ENCODE data around the gene TIGD3.
A peak's percentile ranks its signal among the peaks of the same experiment; 100 is the strongest.
"Not testable (repeated sequence)": the region's sequence is repeated elsewhere in the genome, so short reads cannot be mapped to it uniquely, and the experiment has no call there.

TIGD3 gene

GRCh38 chr11:65327021-65327420 is 27.5 kb upstream of the TIGD3 start:
- DNase-seq (ENCODE audit: low spot score) = no peak

DNA sequence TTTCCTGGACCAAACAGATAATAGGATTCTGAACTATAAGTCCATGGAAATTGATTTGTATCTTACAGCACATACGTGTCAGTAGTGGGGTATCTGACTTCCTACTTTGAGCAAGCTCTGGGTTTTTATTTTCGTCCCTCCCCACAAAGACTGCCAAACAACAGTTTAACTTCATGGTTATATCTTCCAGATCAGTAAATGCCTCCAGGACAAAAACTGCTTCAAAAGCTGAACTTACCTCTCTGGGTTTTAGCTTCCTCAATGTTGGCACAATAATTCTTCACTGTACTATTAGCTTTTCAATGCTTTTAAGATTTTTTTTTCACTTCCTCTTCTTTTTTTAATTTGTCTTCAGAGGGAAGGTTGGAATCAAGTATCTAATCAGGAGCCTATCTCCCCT is 25.1 kb upstream of the TIGD3 start:
- DNase-seq (ENCODE audit: low spot score) = no peak

DNA sequence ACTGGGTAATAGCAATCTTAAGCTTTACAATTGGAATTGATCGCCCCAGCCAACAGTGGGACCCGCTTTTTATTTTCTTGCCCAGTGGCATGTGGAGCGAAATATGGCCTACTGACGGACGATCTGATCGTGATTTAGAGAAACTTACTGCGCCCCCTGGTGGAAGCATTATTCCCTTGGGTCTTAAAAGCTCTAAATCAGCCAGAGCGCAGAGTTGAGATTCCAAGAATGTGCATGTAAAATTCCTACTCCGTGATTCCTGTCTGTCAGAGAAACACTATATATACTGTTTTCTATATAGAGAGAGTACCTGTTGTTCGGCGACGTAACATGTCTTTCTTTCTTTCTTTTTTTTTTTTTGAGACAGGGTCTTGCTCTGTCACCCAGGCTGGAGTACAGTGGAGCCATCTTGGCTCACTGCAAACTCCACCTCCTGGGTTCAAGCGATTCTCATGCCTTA is 24.6 kb upstream of the TIGD3 start:
- peak; percentile 85 for DNase-seq (ENCODE audit: low spot score)

GRCh38 chr11:65330544-65330943 is 24.0 kb upstream of the TIGD3 start:
- no peak for DNase-seq (ENCODE audit: low spot score)

GRCh38 chr11:65332591-65332990 is 22.0 kb upstream of the TIGD3 start:
- DNase-seq (ENCODE audit: low spot score) = not testable (repeated sequence)

- no peak for DNase-seq (ENCODE audit: low spot score)
These were observed 19.8 kb upstream of the TIGD3 start for GRCh38 chr11:65334696-65335295.

- DNase-seq (ENCODE audit: low spot score) = no peak
These were observed 15.9 kb upstream of the TIGD3 start for GRCh38 chr11:65338676-65339075.

DNA sequence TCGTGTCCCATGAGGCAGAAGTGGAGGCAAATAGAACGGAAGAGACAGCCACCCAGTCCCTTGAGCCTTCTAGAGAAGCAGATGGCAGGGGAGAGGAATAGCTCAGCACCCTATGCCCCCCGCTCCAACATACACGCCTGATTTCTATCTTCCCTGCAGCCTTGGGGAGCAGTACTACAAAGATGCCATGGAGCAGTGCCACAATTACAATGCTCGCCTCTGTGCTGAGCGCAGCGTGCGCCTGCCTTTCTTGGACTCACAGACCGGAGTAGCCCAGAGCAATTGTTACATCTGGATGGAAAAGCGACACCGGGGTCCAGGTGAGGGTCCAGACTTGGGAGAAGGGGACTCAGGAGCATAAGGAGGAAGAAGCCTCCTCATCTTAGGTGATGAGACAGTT is 14.3 kb upstream of the TIGD3 start:
- DNase-seq (ENCODE audit: low spot score) = no peak

DNA sequence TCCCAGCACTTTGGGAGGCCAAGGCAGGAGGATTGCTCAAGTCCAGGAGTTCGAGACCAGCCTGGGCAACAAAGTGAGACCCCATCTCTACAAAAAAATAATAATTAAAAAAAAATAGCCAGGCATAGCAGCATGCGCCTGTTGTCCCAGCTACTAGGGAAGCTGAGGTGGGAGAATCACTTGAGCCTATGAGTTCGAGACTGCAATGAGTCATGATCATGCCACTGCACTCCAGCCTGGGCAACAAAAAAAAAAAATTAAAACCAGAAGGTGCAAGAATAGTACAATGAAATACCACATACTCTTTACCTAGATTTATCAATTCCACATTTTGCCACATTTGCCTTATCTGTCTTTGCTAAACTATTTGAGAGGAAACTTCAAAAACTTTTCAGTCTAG is 12.7 kb upstream of the TIGD3 start:
- no peak for DNase-seq (ENCODE audit: low spot score)

GRCh38 chr11:65351511-65351910 is 3.0 kb upstream of the TIGD3 start:
- no peak for DNase-seq (ENCODE audit: low spot score)

DNA sequence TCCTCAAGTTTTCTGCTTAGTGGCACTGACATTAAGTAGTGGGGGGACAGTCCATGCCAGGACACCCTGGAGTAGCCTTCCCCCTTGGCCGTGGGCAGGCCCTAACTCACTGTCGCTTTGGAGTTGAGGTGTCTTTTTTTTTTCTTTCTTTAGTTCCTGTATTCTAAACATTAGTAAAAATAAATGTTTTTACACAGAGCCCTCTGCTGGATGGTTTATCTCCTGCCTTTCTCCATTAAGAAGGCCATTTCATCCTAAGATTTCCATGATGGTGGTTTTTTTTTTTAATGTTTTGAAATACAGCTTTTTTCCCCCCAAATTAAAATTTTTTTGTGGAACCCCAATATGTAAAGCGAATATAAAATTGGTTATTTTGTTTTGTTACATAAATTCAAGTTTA is 1.8 kb upstream of the TIGD3 start:
- no peak for DNase-seq (ENCODE audit: low spot score)

DNA sequence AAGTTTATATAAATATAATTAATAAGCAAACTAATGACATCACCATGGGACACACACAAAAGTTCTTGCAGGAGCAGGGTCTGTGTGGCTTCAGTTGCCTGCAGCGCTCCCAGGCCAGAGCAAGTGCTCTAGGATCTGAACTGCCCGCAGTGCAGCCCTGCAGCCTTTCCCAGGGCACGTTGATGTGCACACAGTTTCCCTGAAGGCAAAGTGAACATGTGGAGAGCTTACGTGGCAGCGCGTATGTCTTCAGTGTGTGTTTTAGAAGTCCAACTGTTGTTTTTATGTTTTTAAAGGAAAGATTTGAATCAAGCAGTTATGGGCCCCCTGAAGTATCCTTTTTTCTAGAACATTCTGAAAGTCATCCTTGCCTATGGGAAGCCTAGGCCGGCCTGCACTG is 1.2 kb upstream of the TIGD3 start:
- DNase-seq (ENCODE audit: low spot score) = no peak

- DNase-seq (ENCODE audit: low spot score) = no peak
These were observed 669 bp upstream of the TIGD3 start for GRCh38 chr11:65353900-65354264.

DNA sequence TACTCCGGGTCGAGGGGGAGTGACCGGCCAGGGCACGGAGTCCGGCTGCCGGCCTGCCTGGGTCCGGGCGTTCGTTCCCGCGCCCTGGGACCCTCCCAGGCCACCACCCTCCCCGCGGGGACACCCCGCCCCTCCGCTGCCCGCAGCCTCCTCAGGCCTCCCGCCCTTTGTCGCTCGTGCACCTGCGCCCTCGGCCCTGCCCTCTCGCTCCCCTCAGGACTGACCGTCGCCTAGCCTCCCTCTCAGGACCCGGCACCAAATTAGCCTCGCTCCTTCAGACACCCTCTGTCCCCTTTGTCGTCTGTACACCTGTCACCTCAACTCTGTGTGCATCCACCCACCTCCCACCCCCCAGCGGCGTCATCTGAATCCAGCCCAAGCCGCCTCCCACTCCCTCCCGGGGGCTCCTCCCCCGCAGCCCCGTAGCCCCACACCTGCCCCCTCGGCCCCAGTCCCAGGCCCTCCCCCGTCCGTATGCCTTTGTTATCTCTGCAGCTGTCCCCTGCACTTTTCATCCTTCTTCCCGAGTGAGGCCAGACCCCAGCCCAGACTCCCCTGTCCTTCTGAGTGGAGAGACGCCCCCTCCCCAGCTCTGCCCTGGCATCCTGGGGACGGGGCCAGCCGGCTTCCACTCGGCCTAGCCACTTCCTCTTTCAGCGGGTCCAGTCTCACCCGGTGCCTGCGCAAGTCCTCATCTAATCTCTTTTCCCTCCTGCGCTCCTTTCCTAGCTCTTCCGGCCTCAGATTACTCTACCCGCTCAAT is 643 bp downstream of the TIGD3 start:
- DNase-seq (ENCODE audit: low spot score) = peak; percentile 65

DNA sequence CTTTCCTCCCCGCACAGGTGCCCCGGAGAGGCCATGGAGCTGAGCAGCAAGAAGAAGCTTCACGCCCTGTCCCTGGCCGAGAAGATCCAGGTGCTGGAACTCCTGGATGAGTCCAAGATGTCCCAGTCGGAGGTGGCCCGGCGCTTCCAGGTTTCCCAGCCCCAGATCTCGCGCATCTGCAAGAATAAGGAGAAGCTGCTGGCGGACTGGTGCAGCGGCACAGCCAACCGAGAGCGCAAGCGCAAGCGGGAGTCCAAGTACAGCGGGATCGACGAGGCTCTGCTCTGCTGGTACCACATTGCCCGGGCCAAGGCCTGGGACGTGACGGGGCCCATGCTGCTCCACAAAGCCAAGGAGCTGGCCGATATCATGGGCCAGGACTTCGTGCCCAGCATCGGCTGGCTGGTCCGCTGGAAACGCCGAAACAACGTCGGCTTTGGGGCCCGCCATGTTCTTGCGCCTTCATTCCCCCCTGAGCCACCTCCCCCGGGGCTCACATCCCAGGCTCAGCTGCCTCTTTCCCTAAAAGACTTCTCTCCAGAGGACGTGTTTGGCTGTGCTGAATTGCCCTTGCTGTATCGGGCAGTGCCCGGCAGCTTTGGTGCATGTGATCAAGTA is 1.3 kb downstream of the TIGD3 start:
- no peak for DNase-seq (ENCODE audit: low spot score)

GRCh38 chr11:65356394-65356972 is 1.9 kb downstream of the TIGD3 start:
- no peak for DNase-seq (ENCODE audit: low spot score)

- DNase-seq (ENCODE audit: low spot score) = no peak
These were observed 3.4 kb downstream of the TIGD3 start for GRCh38 chr11:65357856-65358356.

DNA sequence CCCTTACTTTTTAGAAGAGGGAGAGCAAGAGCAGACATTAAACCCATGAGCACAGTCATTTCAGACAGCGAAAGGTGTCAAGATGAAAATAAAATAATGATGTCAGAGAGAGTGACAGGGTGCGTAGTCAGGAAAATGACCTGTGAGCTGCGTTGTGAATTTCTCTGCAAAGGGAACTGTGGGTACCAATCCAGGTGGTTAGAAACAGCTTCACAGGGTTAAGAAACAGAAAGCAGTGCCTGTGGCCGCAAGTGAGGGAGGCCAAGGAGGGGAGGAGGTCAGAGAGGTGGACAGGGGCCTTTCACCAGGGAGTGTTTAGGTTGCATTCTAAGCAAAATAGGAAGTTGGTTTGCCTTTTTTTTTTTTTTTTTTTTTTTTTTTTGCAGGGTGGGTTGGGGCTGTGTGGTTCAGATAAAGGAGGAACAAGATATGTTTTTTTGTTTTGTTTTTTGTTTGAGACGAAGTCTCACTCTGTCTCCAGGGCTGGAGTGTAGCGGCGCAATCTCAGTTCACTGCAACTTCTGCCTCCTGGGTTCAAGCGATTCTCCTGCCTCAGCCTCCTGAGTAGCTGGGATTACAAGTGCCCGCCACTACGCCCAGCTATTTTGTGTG is 7.9 kb downstream of the TIGD3 start:
- DNase-seq (ENCODE audit: low spot score) = no peak

DNA sequence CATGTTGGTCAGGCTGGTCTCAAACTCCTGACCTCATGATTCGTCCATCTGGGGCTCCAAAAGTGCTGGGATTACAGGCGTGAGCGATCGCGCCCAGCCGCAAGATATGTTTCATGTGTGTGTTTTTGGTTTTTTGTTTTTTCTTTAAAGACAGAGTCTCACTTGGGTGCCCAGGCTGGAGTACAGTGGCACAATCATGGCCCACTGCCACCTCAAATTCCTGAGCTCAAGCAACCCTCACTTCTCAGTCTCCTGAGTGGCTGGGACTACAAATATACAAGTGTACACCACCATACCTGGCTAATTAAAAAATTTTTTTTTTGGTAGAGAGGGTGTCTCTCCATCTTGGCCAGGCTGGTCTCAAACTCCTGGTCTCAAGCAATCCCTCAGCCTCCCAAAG is 8.4 kb downstream of the TIGD3 start:
- DNase-seq (ENCODE audit: low spot score) = no peak

DNA sequence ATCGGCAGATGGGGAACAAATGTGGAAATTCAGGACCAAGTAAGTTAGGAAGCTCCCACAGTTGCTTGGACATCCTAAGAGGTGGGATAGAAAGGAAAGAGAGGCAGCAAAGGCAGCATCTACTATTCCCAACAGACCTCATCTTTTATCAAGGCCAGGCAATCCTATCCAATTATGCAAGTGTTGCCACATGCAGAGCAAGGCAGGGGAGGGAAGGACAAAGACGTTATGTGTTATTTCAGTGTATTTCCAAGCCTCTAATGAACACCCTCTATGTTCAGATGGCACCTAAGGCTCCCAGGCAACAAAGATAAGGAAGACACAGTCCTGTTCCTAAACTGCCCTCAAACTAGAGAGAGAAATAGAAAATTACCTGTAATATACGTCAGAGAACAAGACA is 9.2 kb downstream of the TIGD3 start:
- DNase-seq (ENCODE audit: low spot score) = no peak

- DNase-seq (ENCODE audit: low spot score) = no peak
These were observed 11.8 kb downstream of the TIGD3 start for GRCh38 chr11:65366340-65366773.

GRCh38 chr11:65370659-65371049 is 16.1 kb downstream of the TIGD3 start:
- no peak for DNase-seq (ENCODE audit: low spot score)

Data from ecto neural progenitor cell (in vitro differentiated cells).